SH-SY5Y (cell line): Measurements from ENCODE around the gene UBE3D.

Source experiments
- GATA2 ChIP-seq: IDR thresholded peaks from 2 replicates; pipeline ENCODE4 v1.6.1; 2011; ENCODE audit warnings: mild to moderate bottlenecking, low read depth, low read length
- GATA3 ChIP-seq: IDR thresholded peaks from 2 replicates; pipeline ENCODE4 v1.6.1; 2011; ENCODE audit warnings: low read depth, mild to moderate bottlenecking, low read length, moderate library complexity

GRCh38 chr6:83097204-83097603, 31.6 kb upstream of the UBE3D start:
- TF ChIP-seq GATA3: no peak
- no peak for TF ChIP-seq GATA2
